ENCODE measurements around the gene UTS2R.

The UTS2R gene

GRCh38 chr17:82388223-82388921 lies 16.8 kb downstream of the UTS2R start:
- DNase-seq (ENCODE audit: low read depth in 2 of 3, low spot score in 2 of 3): no peak

GRCh38 chr17:82388922-82389283 lies 17.3 kb downstream of the UTS2R start:
- DNase-seq (ENCODE audit: low read depth in 2 of 3, low spot score in 2 of 3): no peak

- no peak for DNase-seq (ENCODE audit: low read depth in 2 of 3, low spot score in 2 of 3)
These were observed 17.8 kb downstream of the UTS2R start for GRCh38 chr17:82389379-82389778.

GRCh38 chr17:82390015-82390859 lies 18.7 kb downstream of the UTS2R start:
- no peak for DNase-seq (ENCODE audit: low read depth in 2 of 3, low spot score in 2 of 3)

- no peak for DNase-seq (ENCODE audit: low read depth in 2 of 3, low spot score in 2 of 3)
These were observed 19.4 kb downstream of the UTS2R start for GRCh38 chr17:82390860-82391435.

- no peak for DNase-seq (ENCODE audit: low read depth in 2 of 3, low spot score in 2 of 3)
These were observed 20.0 kb downstream of the UTS2R start for GRCh38 chr17:82391496-82392066.

- DNase-seq (ENCODE audit: low read depth in 2 of 3, low spot score in 2 of 3): no peak
These were observed 20.8 kb downstream of the UTS2R start for GRCh38 chr17:82392209-82392920.

- DNase-seq (ENCODE audit: low read depth in 2 of 3, low spot score in 2 of 3): no peak
These were observed 21.4 kb downstream of the UTS2R start for GRCh38 chr17:82392941-82393340.

- no peak for DNase-seq (ENCODE audit: low read depth in 2 of 3, low spot score in 2 of 3)
These were observed 22.7 kb downstream of the UTS2R start for GRCh38 chr17:82394278-82394677.

GRCh38 chr17:82396601-82397435 lies 25.3 kb downstream of the UTS2R start:
- DNase-seq (ENCODE audit: low read depth in 2 of 3, low spot score in 2 of 3): no peak

- no peak for DNase-seq (ENCODE audit: low read depth in 2 of 3, low spot score in 2 of 3)
These were observed 26.1 kb downstream of the UTS2R start for GRCh38 chr17:82397449-82398335.

- DNase-seq (ENCODE audit: low read depth in 2 of 3, low spot score in 2 of 3): no peak
These were observed 27.5 kb downstream of the UTS2R start for GRCh38 chr17:82399041-82399441.

- no peak for DNase-seq (ENCODE audit: low read depth in 2 of 3, low spot score in 2 of 3)
These were observed 28.1 kb downstream of the UTS2R start for GRCh38 chr17:82399601-82400101.

- DNase-seq (ENCODE audit: low read depth in 2 of 3, low spot score in 2 of 3): no peak
These were observed 28.6 kb downstream of the UTS2R start for GRCh38 chr17:82400206-82400605.

- DNase-seq (ENCODE audit: low read depth in 2 of 3, low spot score in 2 of 3): peak in 2 of 3 experiments; percentile 31 to 33
These were observed 29.3 kb downstream of the UTS2R start for GRCh38 chr17:82400830-82401229.

- no peak for DNase-seq (ENCODE audit: low read depth in 2 of 3, low spot score in 2 of 3)
These were observed 31.3 kb downstream of the UTS2R start for GRCh38 chr17:82402865-82403264.

- no peak for DNase-seq (ENCODE audit: low read depth in 2 of 3, low spot score in 2 of 3)
These were observed 32.4 kb downstream of the UTS2R start for GRCh38 chr17:82403662-82404660.

GRCh38 chr17:82405051-82405450 lies 33.5 kb downstream of the UTS2R start:
- DNase-seq (ENCODE audit: low read depth in 2 of 3, low spot score in 2 of 3): no peak

All from activated CD8-positive, alpha-beta memory T cell treated with anti-CD3 and anti-CD28 coated beads for 48 hours (primary cell).